GM19351 (cell line): ENCODE data around the gene TPM2.

Experiments used
- ATAC-seq: cut with Tn5 transposase; IDR thresholded peaks from one replicate; pipeline ENCODE4 v1.9.1; 2021; ENCODE audit warnings: mild to moderate bottlenecking, moderate library complexity; ENCODE audit not compliant: unreplicated experiment

Gene TPM2

DNA sequence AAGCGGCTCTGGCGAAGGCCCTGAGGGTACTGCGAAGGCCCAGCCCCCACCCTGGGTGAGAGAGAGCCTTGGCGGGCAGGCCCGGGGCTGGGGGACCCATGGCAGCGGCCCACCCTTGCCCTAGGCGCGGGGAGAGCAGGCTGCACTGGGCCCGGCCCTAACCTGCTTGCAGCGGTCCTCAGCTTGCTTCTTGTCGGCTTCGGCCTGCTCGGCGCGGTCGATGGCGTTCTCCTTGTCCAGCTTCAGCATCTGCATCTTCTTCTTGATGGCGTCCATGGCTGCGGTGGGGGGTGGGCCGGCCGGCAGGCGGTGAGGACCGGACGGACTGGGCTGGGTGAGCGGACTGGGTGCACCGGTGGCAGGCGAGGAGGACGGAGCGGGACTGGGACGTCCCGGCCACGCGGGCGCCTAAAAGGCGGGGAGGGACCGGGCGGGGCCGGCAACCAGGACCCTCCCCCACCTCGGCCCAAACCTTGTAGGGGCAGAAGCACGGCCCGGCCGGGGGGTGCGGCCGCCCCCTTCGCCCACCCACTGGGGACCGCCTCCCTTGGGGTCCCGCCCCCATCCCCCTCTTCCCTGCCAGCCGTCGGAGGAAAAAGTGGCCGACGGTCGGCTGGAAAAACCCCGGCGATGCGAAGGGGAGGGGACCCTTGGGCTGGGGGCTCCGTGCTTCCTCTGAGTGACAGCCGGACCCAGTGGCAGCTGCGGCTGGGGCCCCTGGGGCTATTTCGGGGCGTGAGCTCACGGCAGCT lies at the start of gene TPM2:
Gene TPM2, minus strand, starts transcription at position 384 of the 752 bp plus-strand sequence. Its CDS starts 108 bp downstream, at position 276.
- no peak for ATAC-seq

DNA sequence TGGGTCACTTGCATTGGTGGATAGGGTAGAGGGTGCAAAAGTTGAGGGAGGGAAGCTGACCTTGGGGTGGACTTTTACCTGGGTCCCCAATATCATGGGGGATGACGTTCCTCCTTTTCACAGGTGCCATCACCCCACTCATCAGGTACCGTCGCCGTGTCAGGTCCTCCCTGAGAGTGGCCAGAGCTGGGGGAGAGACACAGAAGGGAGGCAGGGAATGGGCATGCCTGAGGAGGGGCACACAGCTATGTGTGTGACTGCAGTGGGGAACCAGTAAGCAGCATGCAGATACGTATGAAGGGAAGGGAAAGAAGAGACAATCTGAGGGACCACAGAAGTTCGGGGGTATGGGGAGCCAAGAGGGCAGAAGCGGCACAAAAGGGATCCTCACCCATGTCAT lies 49.2 kb upstream of the TPM2 start:
- ATAC-seq = no peak

DNA sequence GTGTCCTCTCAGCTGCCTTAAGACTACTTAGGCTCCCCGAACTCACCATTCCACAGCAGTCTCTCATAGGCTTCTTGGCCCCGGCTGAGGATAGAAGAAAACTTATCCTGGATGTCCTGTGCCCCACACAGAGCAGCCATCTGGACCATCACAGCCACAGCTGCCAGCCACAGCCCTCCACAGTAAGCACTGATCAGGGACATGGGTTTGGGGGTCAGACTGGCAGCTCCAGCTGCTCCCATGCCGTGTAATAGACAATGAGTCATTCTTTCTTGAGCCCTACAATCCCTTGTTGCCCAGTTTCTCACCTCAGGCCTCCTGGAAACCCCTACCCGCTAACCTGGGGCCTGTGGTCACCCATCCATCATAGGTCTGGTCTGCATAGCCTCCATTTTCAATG lies 48.5 kb upstream of the TPM2 start:
- ATAC-seq = no peak

DNA sequence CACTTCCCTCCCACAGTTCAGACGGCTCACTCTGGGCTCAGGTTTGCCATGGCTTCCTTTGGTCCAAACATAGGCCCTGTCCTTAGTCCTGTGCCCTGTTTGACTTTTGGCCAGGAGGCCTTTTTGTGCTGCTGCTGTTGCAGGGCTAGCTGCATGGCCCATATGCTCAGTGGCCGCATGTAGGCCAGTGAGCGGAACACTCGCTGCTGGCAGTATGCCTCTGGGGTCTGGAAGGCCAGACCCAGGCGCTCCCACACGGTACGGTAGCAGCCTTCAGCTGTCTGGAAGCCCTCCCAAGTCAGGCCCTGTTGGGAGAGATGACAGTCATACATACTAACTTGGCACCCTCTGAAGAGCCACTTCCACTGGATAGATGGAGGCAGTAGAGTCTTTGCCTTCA lies 47.4 kb upstream of the TPM2 start:
- no peak for ATAC-seq

DNA sequence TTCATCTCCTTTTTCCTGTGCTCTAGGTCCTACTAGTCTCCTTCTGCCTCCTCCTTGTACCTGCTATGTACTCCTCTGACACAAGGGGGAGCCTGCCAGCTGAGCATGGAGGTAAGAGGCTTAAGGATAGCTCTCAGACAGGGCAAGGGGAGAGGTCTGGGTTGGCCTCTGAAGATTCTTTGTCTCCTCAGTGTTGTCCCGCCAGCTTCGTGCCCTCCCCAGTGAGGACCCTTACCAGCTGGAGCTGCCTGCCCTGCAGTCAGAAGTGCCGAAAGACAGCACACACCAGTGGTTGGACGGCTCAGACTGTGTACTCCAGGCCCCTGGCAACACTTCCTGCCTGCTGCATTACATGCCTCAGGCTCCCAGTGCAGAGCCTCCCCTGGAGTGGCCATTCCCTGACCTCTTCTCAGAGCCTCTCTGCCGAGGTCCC lies 46.5 kb upstream of the TPM2 start:
- no peak for ATAC-seq

DNA sequence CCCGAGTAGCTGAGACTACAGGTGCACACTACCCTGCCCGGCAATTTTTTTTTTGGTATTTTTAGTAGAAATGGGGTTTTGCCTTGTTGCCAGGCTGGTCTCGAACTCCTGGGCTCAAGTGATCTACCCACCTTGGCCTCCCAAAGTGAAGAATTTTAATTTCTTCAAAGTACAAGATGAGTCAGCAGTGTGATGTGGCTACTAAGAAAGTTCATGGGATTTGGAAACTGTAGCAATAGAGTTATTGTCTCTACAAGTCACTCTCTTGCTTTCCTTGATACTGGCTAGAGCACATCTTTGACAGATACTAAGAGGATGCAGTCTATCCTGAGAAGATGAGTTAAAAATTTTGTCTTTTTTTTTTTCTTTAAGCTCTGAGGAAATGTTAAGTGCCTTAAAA lies 44.4 kb upstream of the TPM2 start:
- ATAC-seq = no peak

DNA sequence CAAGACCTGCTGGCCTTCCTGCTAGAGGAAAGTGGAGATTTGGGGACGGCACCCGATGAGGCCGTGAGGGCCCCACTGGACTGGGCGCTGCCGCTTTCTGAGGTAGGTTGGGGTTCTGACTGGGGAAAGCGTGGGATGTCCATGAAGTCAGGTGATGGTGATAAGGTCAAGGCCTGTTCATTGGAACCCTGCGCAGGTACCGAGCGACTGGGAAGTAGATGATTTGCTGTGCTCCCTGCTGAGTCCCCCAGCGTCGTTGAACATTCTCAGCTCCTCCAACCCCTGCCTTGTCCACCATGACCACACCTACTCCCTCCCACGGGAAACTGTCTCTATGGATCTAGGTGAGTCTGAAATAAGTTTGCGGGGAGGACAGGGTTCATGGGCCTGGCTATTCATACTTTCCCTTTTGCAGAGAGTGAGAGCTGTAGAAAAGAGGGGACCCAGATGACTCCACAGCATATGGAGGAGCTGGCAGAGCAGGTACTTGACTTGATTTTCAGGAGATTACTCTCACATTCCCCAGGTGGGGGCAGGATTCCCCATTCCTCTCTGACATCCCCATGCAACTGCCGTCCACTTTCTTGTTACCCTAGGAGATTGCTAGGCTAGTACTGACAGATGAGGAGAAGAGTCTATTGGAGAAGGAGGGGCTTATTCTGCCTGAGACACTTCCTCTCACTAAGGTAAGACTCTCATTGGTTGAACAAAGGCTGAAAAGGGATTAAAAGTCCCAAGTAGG lies 43.2 kb upstream of the TPM2 start:
- peak; percentile 5 for ATAC-seq

DNA sequence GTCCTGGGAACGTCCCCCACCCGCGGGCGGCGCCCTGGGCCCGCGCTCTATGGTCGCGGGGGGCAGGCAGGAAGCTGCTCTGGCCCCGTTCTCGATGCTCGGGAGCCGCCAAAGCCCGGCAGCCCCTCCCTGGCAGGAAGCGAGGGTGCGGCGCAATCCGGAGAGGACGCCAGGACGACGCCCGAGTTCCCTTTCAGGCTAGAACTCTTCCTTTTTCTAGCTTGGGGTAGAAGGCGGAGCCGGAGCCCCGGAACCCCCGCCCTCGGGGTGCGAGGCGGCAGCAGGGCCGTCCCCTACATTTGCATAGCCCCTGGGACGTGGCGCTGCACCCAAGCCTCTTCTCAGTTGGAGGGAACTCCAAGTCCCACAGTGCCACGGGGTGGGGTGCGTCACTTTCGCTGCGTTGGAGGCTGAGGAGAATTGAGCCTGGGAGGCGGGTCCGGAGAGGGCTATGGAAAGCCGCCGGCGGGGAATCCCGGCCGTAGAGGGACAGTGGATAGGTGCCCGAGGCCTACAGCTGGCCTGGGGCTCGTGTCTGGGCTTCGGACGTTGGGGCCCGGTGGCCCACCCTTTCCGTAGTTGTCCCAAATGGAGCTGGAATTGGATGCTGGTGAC lies 42.6 kb upstream of the TPM2 start, which contains the start of the genes CREB3 and TLN1:
Gene CREB3, plus strand, starts transcription at position 482 of the 615 bp plus-strand sequence. Its CDS starts 107 bp downstream, at position 589.
Gene TLN1, minus strand, starts transcription at position 11 of the 615 bp plus-strand sequence. CDS start 6,501 bp downstream, outside the sequence.
- ATAC-seq = peak; percentile 76

DNA sequence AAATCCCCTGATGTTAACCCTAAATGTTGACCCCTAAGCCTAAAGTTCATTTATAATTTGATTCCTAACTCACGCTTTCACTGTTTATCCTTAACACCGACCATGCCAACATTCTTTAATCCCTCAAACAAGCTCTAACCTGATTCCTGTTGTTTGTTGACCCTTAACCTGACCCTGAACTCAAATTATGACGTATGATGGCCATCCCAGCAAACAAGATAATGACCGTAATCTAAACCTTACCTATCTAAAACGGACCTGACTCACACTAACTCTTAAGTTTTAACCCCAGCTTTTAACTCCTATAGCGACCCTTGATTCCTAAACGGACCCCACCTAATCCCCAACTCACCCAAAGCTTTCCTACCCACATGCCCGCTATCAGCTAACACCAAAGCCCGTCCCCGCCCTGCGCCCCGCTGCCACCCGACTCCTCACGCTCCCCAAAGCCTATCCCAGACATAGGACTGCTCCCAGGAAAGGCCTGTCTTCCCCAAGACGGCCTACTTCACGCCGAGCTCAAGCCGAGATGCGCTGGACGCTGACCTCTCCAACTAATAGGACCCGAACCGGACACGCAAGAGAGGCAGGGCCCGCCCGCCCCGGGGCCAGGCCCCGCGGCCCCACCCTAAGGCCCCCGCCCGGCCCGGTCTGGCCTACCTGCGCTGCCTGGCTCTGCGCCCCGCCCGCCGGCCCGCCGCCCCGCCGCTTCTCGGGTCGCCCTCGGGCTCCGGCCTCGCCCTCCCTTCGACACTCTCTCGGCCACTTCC lies 41.9 kb upstream of the TPM2 start:
- ATAC-seq = no peak

DNA sequence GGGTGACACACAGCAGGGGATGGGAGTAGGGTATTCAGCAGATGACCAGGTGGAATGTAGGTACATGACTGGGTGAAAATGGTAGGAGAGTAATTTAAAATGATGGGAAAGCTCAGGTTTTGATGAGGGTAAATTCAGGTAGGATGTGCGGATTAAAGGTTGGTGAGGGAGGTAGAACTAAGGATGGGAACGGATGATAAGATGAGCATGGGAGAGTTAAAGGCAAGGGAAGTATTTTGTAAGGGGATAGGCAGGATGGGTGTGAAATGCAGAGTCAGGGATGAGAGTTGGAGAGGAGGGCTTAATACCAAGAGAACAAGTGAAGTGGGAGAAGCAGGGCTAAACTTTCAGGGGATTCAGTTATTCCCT lies 40.7 kb upstream of the TPM2 start:
- no peak for ATAC-seq

DNA sequence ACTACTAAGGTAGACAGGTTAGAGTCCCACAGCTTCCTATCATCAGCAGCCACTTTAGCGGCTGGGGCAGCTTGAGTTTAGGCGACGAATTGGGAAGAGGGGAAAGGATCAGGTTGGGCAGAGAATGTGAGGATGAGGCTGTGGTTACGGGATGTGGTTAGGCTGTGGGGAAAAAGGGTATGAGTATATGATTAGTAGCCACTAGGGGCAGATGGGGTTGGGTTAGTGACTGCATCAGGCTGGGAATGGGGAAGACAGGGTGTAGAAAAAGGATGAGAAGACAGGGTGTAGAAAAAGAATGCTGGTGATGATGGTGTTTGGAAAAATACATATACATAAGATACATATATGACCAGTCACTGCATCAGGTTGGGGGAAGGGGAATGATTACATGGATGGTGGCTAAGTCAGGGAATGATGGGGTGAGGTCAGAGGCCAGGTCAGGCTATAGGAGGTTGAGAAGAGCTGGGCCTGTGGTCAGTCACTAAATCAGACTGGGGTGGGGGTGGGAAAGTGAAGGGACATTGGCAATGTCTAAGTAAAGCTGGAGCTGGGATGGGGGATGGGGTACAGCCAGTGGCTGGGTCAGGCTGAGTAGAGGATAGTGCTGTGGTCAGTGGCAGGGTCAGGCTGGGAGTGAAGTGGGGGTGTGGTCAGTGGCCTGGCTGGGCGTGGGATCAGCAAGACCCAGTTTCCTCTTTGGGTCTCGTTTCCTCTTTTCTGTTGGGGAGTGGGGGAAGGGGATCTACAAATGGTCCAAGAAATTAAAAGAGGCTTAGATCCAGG lies 40.2 kb upstream of the TPM2 start:
- ATAC-seq = no peak

DNA sequence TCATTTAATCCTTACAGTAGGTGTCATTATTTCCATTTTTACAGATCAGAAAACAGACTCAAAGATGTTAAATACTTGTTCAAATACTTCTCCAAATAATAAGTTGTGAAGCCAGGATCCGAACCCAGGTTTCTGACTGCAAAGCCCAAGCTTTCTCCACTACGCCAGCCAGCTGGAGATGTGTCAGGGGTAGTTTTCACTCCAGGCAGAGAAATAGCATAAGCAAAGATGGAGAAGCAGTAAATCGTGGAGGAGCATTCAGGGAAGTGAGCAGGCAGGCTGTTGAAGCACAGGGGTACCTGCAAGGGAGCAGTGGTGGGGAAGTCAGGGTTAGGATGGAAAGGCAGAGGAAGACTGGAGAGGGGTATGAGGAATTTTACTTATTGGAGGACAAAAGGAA lies 39.4 kb upstream of the TPM2 start:
- no peak for ATAC-seq

DNA sequence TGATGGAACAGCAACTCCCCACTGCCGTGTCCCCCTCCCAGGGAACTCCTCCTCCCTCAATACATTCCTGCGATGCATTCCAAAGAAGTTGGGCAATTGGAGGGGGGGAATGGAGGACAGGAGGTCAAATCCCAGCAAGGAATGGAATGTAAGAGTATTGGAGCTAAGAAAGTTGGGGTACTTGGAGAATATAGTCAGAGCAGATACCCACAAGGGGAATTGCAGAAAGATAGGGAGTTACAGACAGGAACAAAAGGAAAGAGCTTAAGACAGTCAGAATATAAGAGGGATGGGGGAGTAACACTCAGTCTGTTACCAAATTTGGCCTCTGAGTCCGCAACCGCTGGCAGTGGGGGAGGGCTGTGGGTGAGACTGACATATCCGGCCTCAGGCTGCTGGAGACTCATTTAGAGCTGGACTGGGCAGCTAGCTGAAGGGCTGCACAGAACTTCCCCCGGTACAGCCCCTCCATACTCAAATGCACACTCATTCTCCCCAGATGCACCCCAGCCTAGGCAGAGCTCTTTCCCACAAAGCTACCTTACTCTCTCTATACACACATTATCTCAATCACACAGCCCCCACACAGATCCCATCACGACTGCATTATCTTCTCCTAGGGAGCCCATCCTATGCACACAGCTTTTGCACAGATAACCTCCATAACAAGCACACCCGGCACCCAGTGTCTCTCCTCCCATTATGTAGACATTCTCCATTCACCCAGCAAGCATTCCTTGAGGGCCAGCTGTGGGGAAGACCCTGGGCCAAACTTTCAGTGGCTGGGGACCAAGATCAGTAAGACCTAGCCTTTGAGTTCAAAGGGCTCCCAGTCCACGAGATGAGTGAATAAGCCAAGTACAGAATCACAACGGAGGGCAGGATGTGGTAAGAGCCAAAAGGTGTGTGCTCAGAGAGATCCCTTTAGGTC lies 38.6 kb upstream of the TPM2 start:
- ATAC-seq = no peak

DNA sequence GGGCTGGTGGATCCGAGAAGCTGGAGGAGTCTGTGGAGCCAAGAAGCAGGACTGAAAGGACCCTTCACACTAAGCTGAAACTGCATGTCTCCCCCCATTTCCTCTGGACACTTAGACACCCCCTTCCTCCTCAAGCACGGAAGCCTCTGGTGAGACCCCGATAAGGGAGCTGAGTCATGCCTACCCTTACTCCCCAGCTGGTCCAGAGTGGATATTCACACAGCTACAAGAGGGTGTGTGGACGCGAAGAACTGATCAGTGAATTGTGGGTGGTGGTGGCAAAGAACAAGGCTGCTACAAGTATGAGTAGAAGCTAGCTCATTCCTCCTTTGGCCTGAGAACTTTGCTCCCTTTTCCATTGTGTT lies 37.9 kb upstream of the TPM2 start:
- no peak for ATAC-seq

DNA sequence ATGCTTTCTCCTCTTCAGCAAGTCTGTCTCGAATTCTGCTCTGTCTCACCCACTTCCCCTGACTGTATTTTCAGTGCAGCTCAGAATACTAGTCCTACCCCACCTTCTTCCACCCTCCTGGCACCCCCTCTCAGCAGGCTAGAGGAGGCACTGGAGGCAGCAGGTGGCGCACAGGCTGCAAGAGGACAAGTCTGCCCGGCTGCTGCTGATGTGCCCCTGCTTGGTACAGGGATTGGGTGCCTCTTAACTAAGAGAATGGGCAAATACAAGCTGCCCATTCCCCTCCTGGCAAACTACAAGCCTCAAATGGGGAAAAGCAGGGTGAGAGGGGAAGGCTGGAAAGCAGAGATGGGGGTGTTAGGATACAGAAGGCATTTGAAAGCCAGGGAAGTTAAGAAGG lies 37.2 kb upstream of the TPM2 start:
- no peak for ATAC-seq

DNA sequence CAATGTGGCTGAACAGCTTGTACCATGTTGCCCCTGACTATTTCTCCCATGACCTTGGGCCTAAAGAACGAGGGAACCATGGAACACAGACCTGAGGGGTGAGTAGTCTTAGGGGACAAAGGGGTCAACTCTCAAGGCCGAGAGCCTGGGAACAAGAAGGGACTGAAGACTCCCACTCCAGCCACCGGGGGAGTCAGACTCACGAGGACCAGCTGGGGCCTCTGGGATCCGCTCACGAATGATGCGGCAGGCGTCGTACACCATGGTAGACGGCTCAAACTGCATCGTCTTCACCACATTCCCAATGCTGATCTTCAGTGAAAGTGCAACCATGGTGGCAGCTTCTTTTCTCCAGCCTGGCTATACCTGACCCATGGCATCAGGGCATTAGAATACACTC lies 35.6 kb upstream of the TPM2 start:
- ATAC-seq = no peak

DNA sequence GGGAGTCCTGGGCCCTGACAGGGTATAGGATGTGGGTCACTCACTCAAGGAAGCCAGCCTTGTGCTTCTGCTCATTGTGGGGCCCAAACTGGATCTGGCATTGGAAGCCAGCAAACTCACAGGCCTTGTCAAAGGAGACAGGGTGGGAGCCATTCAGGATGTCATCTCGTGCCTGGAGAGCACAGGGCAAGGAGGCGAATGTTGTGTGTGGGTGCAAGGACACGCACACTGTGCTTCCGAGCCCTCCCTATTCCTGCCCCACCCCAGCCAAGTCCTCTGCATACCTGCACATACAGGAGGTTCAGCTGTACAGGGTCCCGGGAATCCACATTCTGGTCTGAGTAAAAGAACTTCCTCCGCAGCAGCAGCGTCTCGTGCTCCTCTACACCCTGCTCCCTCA lies 34.2 kb upstream of the TPM2 start:
- ATAC-seq = no peak

DNA sequence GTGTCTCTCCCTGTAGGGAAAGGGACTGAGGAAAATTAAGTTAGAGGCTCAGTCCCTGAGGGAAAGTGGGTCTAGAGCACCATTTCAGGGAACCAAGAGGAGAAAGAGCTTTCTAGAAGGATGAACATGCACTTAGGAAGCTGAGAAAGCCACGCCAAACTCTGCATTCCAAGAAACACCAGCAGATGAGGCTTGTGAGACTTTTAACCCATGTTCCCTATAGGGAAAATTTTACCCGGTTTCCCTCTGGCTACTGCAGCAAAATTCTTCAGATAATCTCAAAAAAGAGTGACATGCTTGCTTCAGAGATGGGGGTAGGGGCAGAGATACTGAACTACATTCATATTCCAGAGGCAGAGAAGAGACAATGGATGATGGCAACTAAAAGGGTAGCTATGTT lies 33.7 kb upstream of the TPM2 start:
- no peak for ATAC-seq

DNA sequence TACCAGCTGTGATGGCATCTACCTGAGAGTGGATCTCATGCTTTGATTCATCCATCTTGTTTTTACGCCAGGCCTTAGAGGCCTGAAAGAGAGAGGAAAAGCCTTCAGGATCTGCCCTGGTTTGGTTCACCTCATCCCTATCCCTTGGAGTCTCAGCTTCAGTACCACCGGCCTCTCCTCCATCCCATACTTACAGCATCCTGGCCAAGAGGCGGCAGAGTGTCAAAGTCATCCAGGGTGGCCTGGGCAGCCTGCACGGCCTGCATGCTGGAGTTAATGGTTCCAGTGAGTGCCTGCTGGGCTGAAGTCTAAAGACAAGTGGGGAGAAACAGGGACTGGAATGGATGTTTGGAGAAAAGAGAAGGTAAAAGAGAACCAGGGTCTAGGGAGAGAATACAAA lies 29.8 kb upstream of the TPM2 start:
- ATAC-seq = no peak
